Right lobe of liver (tissue), 6 donors: Measurements from ENCODE around the gene CFL1. TPM values are rescaled to one million over a fixed set of nuclear protein-coding genes. Genes with fewer than 3 reads are reported as not detected.
"Not testable (repeated sequence)": the region's sequence is repeated elsewhere in the genome, so short reads cannot be mapped to it uniquely, and the experiment has no call there.

ENCODE experiments used
- ATAC-seq, 4 donors: fragments of 200-7000 bp; cut with Tn5 transposase; one replicate each; pipeline ENCODE4 v1.9.1; 2020; ENCODE audit warnings: mild to moderate bottlenecking in 4 of 4, moderate library complexity in 4 of 4
- DNase-seq, 3 donors: peaks; one replicate each; pipeline ENCODE4 v3.0.0-alpha.2; 2020
- H3K27ac ChIP-seq, 3 donors: fragments of 200-600 bp; one replicate each; pipeline ENCODE4 v1.8.0; 2022
- H3K27me3 ChIP-seq, 2 donors: fragments of 200-600 bp; one replicate each; pipeline ENCODE4 v1.8.0; 2022
- H3K36me3 ChIP-seq, 4 donors: fragments of 200-600 bp; sonication (generic) in 1 of 4; one replicate each; pipeline versions ENCODE4 v1.5.1 to v1.8.0; 2017 to 2022; ENCODE audit warnings: control low read depth in 1 of 4
- H3K4me1 ChIP-seq, 4 donors: fragments of 200-600 bp; sonication (generic) in 1 of 4; one replicate each; pipeline versions ENCODE4 v1.5.1 to v1.8.0; 2017 to 2022; ENCODE audit warnings: control low read depth in 1 of 4
- H3K4me3 ChIP-seq, 3 donors: fragments of 200-600 bp; one replicate each; pipeline ENCODE4 v1.8.0; 2022
- H3K9me3 ChIP-seq, 4 donors: fragments of 200-600 bp; sonication (generic) in 1 of 4; one replicate each; pipeline versions ENCODE4 v1.5.1 to v1.8.0; 2017 to 2022; ENCODE audit warnings: control low read depth in 1 of 4
- POLR2A ChIP-seq: fragments of 450-650 bp; IDR thresholded peaks from one replicate; pipeline ENCODE4 v1.6.1; 2017; ENCODE audit warnings: antibody characterized with exemption, mild to moderate bottlenecking
- WGBS: methylation state at CpG from one replicate; pipeline ENCODE4 v1.1.6; 2018; ENCODE audit warnings: low coverage, low lambda C conversion rate; ENCODE audit not compliant: insufficient coverage; ENCODE audit errors: missing lambda C conversion rate; 5-methylcytosine and 5-hydroxymethylcytosine counted together
- intact Hi-C, 2 donors: fragments of 100-400 bp; cut with DNase I; formaldehyde crosslinking; loops; one replicate each; pipeline versions ENCODE4 v1.11.2 to v1.14.1; 2022
- total RNA-seq, 6 experiments: library from RNA; depleted of rRNA in 2 of 6; stranded (reverse); fragments of >200 nt in 2 of 6; fragmentation: NEBNext Ultra II Directional in 3 of 6; extraction: Animal tissue kit (Norgen Biotek cat#: 25700) in 3 of 6; gene quantifications; one replicate each; pipeline versions ENCODE4 v1.1.0 to v1.2.4, GENCODE V29; 2016 to 2023
- TF ChIP-seq, protein P1 (sequence below), 4 donors: fragments of 200-600 bp in 3 of 4; fragments of 450-650 bp in 1 of 4; IDR thresholded peaks; one replicate each; pipeline versions ENCODE4 v1.5.1 to v1.8.0; 2016 to 2022; ENCODE audit warnings: antibody characterized with exemption in 4 of 4, mild to moderate bottlenecking in 2 of 4
- donor health status: DM: no; HTN: yes; CAD: no.
- donor health status: DM: no; HTN: no; CAD: no.
- donor health status: DM: no; HTN: no; CAD: no.
- donor health status: DM: no; HTN: yes; CAD: no.
- donor health status: DM: no; HTN: yes; CAD: no.

The CFL1 gene
- total RNA-seq, 6 experiments from 2014 or later = 219 to 503 (median 313) TPM

- Histone ChIP-seq H3K4me3 (peak overlapping the region in 1 of 3 donors; percentile 19), H3K4me1 (peaks cover 0 to 21% (median 3%) of the 10 kb centered on the region in 4 donors), H3K36me3 (no peaks in the 10 kb centered on the region), H3K27ac (peak overlapping the region; percentile 51 to 84 (median 72)), H3K27me3 (no peaks in the 10 kb centered on the region), H3K9me3 (no peaks in the 10 kb centered on the region)
- intact Hi-C loops = no loop called here
- DNase-seq = peak in 2 of 3 donors; percentile 69 to 76
- ATAC-seq = peak; percentile 11 to 25 (median 15)
- WGBS = 71% methylated on average over 3 of the region's 16 CpGs
- no peak for TF ChIP-seq POLR2A
- TF ChIP-seq, protein P1, sequence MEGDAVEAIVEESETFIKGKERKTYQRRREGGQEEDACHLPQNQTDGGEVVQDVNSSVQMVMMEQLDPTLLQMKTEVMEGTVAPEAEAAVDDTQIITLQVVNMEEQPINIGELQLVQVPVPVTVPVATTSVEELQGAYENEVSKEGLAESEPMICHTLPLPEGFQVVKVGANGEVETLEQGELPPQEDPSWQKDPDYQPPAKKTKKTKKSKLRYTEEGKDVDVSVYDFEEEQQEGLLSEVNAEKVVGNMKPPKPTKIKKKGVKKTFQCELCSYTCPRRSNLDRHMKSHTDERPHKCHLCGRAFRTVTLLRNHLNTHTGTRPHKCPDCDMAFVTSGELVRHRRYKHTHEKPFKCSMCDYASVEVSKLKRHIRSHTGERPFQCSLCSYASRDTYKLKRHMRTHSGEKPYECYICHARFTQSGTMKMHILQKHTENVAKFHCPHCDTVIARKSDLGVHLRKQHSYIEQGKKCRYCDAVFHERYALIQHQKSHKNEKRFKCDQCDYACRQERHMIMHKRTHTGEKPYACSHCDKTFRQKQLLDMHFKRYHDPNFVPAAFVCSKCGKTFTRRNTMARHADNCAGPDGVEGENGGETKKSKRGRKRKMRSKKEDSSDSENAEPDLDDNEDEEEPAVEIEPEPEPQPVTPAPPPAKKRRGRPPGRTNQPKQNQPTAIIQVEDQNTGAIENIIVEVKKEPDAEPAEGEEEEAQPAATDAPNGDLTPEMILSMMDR (IDR thresholded peaks at IDR 0.05) = no peak
Observed at GRCh38 chr11:65894034-65894591, 36.1 kb upstream of the CFL1 start.

DNA sequence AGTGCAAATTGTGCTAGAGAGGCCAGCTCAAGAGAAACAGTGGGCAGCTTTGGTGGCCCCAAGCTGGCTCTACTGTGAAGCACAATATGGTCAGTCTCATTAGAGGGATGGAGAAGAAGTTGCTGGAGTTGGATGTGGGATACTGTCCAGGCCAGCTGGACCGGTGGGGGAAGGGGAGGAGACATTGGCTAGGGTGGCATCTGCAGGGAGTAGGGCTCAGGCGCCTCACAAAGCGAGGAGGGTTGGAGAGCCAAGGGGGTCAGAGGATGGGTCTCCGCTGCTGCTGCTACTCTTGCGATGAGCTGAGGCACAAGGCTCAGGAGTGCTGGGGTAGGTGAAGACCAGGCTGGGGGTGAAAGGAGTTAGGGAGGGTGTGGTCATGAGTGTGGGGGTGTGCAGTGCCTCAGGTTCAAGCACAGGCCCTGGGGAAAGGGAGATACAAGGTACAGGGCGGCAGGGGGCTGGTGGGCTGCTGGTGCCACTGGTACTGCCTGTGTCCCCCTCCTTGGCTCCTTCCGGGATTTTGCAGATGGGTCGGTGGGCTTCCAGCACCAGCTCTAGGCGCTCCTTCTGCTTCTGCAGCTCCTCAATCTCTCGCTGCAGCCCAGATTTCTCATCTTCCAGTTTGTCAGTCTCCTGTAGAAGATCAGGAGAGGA, 34.8 kb upstream of the CFL1 start:
- no peak for DNase-seq
- TF ChIP-seq, protein P1 (IDR thresholded peaks at IDR 0.05) = no peak
- TF ChIP-seq POLR2A = no peak
- ATAC-seq = no peak
- H3K4me1 ChIP-seq = peaks cover 0 to 26% (median 6%) of the 10 kb centered on the region in 4 donors
- peak overlapping the region in 1 of 3 donors; percentile 58 for H3K4me3 ChIP-seq
- no peaks in the 10 kb centered on the region for H3K36me3 ChIP-seq
- 67% methylated on average over 6 of the region's 10 CpGs for WGBS
- intact Hi-C loops = no loop called here
- no peaks in the 10 kb centered on the region for H3K27me3 ChIP-seq
- no peaks in the 10 kb centered on the region for H3K9me3 ChIP-seq
- H3K27ac ChIP-seq = peak overlapping the region in 2 of 3 donors; percentile 88 to 89

DNA sequence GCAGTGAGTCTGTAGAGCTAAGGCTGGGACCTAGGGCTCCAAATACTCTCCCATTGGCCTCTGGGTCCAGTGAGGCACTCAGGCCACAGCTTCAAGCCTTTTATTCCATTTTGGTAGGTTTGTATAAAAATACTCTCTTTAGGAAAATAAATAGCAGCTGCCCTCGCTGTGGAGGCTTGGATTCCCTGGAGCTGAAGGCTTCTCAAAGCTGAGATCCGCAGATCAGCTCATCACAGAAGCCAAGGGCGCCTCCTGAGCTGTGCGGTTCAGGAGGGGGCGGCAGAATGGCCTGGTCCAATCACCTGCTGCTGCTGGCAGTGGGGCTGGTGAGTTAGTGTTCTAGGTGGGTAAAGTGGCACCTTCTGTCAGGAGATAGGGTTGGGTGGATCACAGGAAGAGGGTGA, 34.2 kb upstream of the CFL1 start:
- intact Hi-C loops, H3K9me3 ChIP-seq, H3K27me3 ChIP-seq, H3K36me3 ChIP-seq, ATAC-seq, DNase-seq: not testable (repeated sequence)
- WGBS = no CpG with 5 or more reads among the region's 5 CpGs
- peak overlapping the region; percentile 62 to 89 (median 88) for H3K27ac ChIP-seq
- H3K4me3 ChIP-seq = peak overlapping the region; percentile 58 to 67 (median 66)
- peaks cover 0 to 32% (median 8%) of the 10 kb centered on the region in 4 donors for H3K4me1 ChIP-seq

DNA sequence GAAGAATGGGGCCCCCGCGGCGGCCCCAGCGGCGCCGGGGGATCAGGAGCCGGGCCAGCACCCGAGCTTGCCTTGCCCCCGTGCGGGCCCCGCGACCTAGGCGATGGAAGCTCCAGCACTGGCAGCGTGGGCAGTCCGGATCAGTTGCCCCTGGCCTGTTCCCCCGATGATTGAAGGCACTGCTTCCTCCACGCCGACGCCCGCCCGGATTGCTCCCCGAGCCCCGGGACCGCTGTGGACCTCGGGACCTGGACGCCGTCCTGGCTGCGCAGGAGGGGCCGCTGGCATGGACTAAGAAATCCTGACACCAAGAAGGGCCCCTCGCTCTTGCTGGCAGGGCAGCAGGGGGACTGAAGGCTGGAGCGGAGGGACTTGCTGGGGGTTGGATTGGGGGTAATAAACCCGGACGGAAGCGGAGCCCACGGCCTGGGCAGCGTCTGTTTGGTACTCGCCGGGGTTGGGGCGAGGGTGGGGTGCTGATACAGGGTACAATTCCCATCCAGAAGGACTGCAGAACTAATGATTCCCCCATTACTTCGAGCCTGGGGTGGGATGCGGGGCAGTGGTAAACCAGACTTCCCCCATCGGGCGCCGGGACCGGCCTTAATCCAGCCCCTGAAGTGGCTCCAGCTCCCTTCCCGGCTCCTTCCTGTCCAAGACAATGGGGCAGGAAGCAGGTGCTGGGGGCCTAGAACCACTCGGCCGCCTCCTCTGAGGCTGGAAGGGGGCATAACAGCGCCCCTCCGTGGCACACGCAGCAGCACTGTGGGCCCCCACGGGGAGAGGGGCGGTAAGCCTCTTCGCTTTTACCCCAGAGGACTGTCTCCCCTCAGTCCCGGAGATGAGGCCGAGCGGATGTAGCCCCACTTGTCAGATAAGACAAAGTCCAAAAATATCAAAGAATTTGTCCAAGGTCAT, 33.5 kb upstream of the CFL1 start:
- H3K9me3 ChIP-seq = no peaks in the 10 kb centered on the region
- peak overlapping the region; percentile 62 to 89 (median 88) for H3K27ac ChIP-seq
- no peaks in the 10 kb centered on the region for H3K27me3 ChIP-seq
- WGBS = 10% methylated on average over 21 of the region's 57 CpGs
- peak overlapping the region; percentile 58 to 67 (median 66) for H3K4me3 ChIP-seq
- H3K36me3 ChIP-seq = no peaks in the 10 kb centered on the region
- TF ChIP-seq POLR2A = peak; percentile 13
- TF ChIP-seq, protein P1 (IDR thresholded peaks at IDR 0.05) = peak in 1 of 4 donors; percentile 24
- peak in 1 of 3 donors; percentile 65 for DNase-seq
- peaks cover 0 to 32% (median 8%) of the 10 kb centered on the region in 4 donors for H3K4me1 ChIP-seq
- intact Hi-C loops = no loop called here
- ATAC-seq = peak in 1 of 4 donors; percentile 1
